ENCODE measurements around the gene VN1R5. TPM values are rescaled to one million over a fixed set of nuclear protein-coding genes. Genes with fewer than 3 reads are reported as not detected.
"Not testable (repeated sequence)": the region's sequence is repeated elsewhere in the genome, so short reads cannot be mapped to it uniquely, and the experiment has no call there.

The VN1R5 gene
- total RNA-seq, 1 donor from 2014 or later = not detected

DNA sequence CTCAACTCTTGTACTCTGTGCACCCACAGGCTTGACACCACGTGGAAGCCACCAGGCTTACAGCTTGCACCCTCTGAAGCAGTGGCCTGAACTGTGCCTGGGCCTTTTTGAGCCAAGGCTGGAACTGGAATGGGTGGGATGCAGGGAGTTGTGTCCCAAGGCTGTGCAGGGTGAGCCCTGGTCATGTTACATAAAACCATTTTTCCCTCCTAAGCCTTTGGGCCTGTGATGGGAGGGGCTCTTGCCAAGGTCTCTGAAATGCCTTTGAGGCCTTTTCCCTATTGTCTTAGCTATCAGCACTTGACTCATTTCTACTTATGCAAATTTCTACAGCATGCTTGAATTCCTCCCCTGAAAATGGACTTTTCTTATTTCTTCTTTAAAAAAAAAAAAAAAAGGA, 14.1 kb downstream of the VN1R5 start:
- DNase-seq (ENCODE audit: low spot score) (no peak), ATAC-seq (no peak)

DNA sequence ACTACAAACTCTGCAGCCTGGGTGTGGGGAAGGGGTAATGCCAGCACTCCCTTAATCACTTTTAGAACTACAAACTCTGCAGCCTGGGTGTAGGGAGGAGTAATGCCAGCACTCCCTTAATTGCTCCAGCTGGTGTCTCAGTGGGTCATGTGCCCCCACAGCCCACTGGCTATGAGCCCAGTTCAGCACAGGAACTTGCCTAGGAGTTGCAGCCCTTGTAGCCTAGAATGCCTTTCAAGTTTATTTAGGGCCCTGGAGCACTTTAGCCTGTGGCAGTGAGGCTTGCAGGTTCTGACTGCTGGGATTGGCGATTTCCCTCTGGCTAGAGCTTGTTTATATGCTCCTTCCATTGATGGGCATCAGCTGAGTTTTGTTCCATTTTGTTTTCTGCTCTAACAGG, 17.1 kb downstream of the VN1R5 start:
- ATAC-seq = no peak
- DNase-seq (ENCODE audit: low spot score) = no peak

DNA sequence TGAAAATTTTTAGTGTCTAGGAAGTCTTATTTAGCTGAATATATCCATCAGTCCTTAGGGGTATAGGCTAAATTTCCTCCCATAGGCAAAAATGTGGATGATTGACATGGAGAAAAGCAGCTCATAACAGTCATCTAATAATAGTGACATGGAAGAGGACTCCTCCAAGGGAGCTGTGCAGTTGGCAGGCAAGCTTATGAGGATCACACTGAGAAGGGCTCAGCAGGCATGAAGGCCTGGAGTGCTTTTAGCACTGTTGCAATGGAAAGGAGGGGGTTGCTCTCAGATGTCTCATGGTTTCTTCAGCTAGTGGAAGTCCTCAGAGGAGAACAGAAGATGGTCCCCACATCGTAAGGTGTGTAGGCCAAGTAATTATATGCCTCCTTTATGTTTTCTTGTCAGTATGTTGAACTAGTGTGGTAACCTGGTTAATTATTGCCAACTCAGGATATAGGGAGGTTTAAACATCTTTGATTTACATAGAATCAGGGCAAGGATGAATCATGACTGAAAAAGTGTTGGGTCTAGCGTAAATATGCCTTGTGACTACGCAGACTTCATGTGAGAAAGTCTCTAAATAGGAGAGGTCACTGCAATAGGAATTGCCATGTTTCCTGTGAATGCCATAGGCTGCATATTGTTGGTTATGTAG, 18.9 kb downstream of the VN1R5 start:
- ATAC-seq (no peak), DNase-seq (ENCODE audit: low spot score) (no peak)

DNA sequence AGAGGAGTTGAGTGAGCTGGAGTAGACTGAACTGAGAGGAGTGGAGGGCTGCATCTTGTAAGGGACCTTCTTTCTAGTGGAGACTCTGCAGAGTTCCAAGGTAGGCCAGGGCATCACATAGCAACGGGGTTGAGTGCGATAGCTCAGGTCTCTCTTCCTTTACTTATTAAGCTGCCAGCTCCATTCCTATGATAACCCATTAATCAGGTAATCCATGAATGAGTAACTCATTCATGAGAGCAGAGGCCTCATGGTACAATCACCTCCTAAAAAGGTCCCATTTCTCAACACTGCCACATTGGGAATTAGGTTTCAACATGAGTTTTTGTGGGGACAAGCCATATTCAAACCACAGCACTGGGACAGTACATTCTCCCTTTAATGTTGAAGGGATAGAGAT, 21.3 kb downstream of the VN1R5 start:
- DNase-seq (ENCODE audit: low spot score) (no peak), ATAC-seq (no peak)

GRCh38 chr1:247281001-247281574, 25.2 kb downstream of the VN1R5 start:
- no peak for ATAC-seq
- no peak for DNase-seq (ENCODE audit: low spot score)

DNA sequence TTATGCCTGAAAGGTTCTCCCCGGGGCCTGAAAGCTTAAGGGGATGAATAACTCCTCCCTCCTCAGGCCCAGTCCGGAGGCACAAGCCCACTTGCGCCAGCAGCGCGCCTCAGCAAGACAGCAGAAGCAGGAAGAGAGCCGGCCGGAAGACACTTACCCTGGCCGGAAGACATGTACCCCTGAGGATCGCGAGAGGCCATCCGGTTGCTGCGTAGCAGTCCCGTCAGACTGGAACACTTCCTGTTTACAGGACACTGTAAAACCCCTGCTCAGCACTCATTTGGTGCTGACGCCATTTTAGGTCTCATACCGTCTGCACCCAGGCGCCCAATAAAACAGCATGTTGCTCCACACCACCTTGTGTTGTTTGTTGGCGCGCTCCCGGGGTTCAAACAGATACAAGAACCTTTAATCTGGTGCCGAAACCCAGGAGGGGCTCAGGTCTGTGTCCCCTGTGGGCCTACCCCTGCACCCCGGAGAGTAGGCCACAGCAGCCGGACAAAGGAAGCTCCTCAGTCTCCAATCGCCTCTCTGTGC, 30.3 kb downstream of the VN1R5 start:
- ATAC-seq (no peak), DNase-seq (ENCODE audit: low spot score) (no peak)

DNA sequence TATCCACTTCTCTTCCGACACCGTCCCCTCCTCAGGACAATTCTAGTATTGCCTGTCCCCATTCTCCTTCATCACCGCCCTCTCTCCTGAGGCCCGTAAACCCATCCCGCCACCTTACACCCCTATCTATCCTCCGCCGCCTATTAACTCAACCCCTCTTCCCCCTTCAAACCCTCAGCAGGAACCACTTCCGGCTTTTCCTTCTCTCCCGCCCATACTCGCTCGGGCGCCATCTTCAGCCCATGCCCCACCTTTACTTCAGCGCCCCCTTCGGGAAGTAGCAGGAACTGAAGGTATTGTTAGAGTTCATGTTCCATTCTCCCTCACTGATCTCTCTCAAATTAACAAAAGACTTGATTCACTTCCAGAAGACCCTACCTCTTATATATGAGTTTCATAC, 31.6 kb downstream of the VN1R5 start:
- ATAC-seq = no peak
- DNase-seq (ENCODE audit: low spot score) = no peak

DNA sequence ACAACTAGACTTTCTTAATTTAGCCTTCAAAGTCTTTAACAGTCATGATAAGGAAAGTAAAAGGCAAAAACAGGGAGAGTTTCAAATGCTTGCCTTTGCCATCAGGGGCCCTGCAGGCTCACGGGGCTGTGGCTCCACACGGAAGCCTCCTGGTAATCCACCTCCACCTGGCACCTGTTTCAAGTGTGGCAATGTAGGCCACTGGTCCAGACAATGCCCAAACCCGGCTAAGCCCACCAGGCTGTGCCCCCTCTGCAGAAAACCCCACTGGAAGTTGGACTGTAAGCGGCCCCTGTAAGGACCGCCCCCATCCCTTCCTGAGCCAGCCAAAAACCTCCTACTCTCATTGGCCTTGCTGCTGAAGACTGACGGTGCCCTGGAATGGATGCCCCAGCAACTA, 32.5 kb downstream of the VN1R5 start:
- DNase-seq (ENCODE audit: low spot score) (no peak), ATAC-seq (no peak)

GRCh38 chr1:247289274-247289892, 33.5 kb downstream of the VN1R5 start:
- not testable (repeated sequence) for DNase-seq (ENCODE audit: low spot score); ATAC-seq

DNA sequence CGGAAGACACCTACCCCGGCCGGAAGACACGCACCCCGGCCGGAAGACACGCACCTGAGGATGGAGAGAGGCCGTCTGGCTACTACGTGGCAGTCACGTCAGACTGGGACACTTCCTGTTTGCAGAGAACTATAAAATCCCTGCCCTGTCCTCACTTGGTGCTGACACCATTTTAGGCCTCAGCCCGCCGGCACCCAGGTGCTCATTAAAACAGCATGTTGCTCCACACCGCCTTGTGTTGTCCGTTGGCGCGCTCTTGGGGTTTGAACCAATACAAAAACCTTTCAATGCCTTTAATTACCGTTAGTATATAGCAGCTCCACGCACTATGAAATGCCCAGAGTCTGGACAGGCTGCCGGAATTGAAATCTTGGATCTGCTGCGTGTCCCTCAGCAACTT, 34.7 kb downstream of the VN1R5 start:
- DNase-seq (ENCODE audit: low spot score) (no peak), ATAC-seq (no peak)

DNA sequence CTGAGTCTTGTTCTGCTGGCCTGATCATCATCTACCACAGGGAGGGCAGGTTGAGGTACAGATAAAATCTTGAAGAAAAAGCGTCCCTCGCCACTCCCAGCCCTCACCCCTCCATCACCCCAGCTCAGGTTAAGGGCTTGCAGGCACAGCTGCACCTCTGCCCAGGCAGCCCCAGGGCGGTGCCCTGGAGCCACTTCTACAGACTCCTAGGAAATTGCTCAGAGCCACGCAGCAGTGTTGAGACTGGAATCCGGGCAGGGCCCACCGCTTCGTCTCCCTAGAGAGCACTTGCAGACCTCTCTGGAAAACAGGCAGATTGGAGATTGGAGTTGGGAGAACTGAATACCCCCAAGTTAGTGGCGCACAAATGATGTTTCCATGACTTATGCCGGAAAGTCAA, 35.3 kb downstream of the VN1R5 start:
- DNase-seq (ENCODE audit: low spot score) (no peak), ATAC-seq (no peak)

GRCh38 chr1:247291833-247292561, 36.1 kb downstream of the VN1R5 start:
- ATAC-seq = no peak
- DNase-seq (ENCODE audit: low spot score) = no peak

- no peak for ATAC-seq
Observed at GRCh38 chr1:247293047-247293446, 37.2 kb downstream of the VN1R5 start.

GRCh38 chr1:247294282-247294681, 38.4 kb downstream of the VN1R5 start:
- DNase-seq (ENCODE audit: low spot score) = no peak
- no peak for ATAC-seq

More at GRCh38 chr1:247293047-247293446, 37.2 kb downstream of the VN1R5 start:
- DNase-seq (ENCODE audit: low spot score) = no peak

GRCh38 chr1:247295274-247295684, 39.4 kb downstream of the VN1R5 start:
- DNase-seq (ENCODE audit: low spot score) (no peak), ATAC-seq (no peak)

GRCh38 chr1:247295746-247296145, 39.9 kb downstream of the VN1R5 start:
- ATAC-seq = no peak
- no peak for DNase-seq (ENCODE audit: low spot score)

DNA sequence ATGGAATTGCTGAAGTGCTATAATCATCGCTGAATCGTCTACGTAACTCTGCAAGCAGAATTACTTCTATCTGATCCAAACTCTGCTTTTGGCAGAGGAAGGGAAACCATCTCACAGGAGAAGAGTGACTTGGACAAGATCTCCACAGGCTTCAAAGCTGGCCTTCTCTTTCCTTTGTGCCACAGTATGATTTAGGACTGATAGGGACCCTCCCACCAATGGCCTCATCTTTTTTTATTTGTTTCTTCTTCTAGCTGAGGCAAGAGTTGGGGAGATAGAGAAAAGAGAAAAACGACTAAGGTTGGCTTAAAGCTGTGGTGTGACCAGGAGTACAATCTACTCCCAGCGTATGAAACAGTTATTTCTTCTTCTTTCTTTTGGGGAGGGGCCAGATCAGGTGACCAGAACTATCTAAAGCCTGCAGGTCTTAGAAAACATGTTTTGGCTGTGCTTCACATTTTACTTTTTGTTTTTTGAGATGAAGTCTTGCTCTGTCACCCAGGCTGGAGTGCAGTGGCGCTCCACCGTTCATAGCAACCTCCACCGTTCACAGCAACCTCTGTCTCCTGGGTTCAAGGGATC, 40.8 kb downstream of the VN1R5 start:
- DNase-seq (ENCODE audit: low spot score) = no peak
- no peak for ATAC-seq

DNA sequence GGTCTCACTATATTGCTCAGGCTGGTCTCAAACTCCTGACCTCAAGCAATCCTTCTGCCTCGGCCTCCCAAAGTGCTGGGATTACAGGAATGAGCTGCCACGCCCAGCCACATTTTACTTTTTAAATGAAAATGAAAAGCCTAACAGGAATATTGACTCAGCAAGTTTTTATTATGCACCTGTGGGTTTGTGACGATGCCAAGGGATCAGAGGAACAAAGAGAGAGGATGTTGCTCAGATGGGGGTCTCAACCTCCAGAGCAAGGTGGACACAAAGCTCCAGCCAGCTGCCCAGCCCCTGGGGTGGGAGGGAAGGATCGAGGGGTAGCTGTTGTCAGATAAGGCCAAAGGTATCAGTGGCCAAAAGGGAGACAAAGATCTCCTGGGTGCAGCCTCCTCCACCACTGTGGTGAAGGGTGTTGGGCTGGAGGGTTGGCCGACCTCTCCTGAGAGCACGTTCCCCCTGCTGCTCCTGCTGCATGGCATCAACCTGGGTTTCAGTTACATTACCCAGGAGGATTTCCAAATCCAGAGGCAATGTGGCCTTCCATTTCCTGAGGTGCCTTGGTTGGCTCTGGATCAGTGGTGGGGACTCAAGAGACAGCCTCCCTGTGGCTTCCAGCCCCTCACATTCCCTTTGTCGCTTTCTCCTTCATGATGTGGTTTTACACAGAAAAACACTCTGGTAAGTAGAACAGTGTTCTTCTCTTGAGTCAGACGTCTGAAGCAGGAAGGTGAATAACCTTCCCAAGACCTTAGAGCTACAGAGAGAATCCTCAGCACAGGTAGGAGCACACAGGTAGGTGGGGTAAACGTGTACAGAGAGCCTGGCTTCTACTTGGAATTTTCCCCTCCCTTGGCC, 41.6 kb downstream of the VN1R5 start:
- ATAC-seq (no peak), DNase-seq (ENCODE audit: low spot score) (no peak)

DNA sequence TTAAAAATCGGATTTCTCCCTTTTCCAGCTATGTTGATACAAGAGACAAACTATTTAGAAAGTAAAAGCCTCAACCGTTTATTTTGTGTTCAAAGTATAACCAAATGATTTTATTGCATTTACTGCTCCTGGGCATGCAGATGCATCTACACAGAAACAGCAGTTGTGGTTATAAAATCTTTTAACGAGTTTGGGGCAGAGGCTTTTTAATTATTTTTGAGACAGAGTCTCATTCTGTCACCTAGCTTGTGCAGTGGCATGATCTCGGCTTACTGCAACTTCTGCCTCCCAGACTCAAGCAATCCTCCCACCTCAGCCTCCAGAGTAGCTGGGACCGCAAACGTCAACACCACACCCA, 42.2 kb downstream of the VN1R5 start:
- DNase-seq (ENCODE audit: low spot score) (no peak), ATAC-seq (no peak)

DNA sequence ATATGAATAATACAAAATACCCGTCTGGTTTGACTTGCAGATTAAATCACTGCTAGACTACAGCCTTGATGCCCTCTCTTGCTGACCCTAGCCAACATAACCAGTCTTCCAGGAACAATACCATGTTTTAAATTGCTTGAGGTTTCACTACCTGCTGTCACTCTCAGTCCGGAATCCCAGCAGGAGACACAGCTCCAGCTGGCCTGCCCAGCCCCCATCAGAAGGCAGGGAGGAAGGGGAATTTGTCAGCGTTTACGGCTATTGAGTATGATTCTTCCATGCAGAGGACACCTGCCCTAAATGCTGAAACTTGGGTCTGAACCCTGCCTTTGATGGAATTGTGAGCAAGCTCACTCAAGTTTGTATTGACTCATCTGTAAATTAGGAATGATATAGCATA, 42.8 kb downstream of the VN1R5 start:
- DNase-seq (ENCODE audit: low spot score) (no peak), ATAC-seq (no peak)

Data from left lobe of liver (tissue), 2 donors.